HL-60/S4 treated with phorbol 12-myristate 13-acetate at 8.2 ng/mL for 4 days and 3 days (cell line): Measurements from ENCODE around the gene SMARCB1.

ENCODE experiments used
- in situ Hi-C: fragments of 300-500 bp; cut with MboI; formaldehyde crosslinking; loops from 2 replicates; pipeline ENCODE4 v1.15.0; 2022; ENCODE audit warnings: low sequenced_read_pairs

SMARCB1 gene

GRCh38 chr22:23874871-23875270, 88.1 kb downstream of the SMARCB1 start:
- in situ Hi-C loops, result no loop called here

- in situ Hi-C loops, result no loop called here
These were observed 89.0 kb downstream of the SMARCB1 start for GRCh38 chr22:23875801-23876200.

- in situ Hi-C loops, result no loop called here
These were observed 90.8 kb downstream of the SMARCB1 start for GRCh38 chr22:23877566-23877965.

- in situ Hi-C loops, result no loop called here
These were observed 91.5 kb downstream of the SMARCB1 start for GRCh38 chr22:23878219-23878618.

GRCh38 chr22:23882370-23882769, 95.6 kb downstream of the SMARCB1 start:
- in situ Hi-C loops, result no loop called here

- in situ Hi-C loops, result no loop called here
These were observed 96.9 kb downstream of the SMARCB1 start for GRCh38 chr22:23883658-23884057.

- in situ Hi-C loops, result no loop called here
These were observed 97.4 kb downstream of the SMARCB1 start for GRCh38 chr22:23884140-23884539.
